Dedifferentiated amniotic fluid mesenchymal stem cell (primary cell): ENCODE results near the gene FLOT2.
"Not testable (repeated sequence)": the region's sequence is repeated elsewhere in the genome, so short reads cannot be mapped to it uniquely, and the experiment has no call there.

Experiments
- DNase-seq: peaks from one replicate; pipeline ENCODE4 v3.0.0-alpha.2; 2016; ENCODE audit errors: extremely low spot score

FLOT2 gene

DNA sequence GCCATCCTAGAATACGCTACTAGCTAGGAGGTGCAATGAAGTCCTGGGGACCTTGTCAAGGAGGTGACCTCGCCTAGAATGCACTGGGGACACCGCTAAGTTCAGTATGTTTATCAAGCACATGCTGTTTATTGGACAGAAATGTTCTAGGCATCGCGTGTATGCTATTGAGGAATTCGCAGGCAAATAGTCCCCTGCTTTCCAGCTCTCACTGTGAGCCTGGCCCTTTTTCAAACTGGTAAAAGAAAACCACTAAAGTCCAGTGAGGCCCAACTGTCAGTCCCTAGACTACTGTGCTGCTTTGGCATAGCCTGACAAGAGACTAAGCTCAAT lies 53.8 kb downstream of the FLOT2 start:
- DNase-seq, result no peak

DNA sequence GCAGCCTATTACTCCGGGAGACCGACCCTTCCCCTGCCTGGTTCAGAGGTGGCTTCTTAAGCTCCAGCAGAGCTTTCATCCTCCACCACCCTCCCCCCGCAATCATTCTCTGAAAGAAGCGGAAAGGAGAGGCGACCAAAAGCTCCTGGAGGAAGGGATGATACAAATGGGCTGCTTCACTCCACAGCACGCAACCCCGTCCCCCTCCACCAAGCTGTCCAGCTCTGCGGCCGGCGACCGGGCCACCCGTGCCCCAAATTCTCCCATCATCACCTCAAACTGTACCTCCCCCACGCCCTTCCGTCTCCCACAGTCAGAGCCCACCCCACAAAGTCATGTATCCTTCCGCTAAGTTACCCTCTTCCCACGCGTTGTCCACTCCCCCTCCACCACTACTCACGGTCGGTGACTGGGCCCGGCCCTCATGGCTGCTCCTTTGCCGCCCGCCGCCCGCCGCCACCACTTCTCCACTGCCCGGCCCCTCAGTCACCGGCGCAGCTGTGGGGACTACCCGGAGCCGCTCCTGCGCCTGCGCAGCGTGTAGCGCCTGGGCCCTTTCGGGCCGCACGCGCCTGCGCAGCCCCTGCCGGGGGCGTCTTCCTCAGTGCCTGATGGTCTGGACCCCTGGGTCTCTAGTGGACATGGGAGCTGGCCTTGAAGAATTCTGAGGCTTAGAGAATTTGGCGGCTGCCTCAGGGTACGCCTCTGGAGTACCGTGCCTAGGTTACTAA lies 55.1 kb downstream of the FLOT2 start, which contains the start of gene FAM222B:
Gene FAM222B, minus strand, starts transcription at position 509 of the 731 bp plus-strand sequence. CDS start 76,123 bp downstream, outside the sequence.
- DNase-seq, result peak; percentile 74

- DNase-seq, result no peak
These were observed 55.6 kb downstream of the FLOT2 start for GRCh38 chr17:28841901-28842281.

DNA sequence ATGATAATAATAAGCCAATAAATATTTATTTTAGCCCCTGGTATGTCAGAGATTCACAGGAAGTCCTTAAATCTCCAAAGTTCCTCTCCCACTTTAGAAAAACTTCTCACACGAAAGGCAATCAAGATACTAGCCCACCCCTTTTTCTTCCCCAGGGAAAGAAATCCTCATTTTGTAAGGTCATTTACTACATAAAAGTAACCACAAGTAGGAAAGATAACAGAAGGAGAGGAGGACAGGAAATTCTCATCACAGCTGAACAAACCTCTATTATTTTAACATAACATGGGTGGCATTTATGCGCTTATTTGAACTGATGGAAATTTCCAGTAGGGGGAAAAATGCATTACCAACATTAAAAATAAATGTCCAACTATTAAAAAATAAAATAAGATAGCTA lies 58.3 kb downstream of the FLOT2 start:
- DNase-seq, result no peak

DNA sequence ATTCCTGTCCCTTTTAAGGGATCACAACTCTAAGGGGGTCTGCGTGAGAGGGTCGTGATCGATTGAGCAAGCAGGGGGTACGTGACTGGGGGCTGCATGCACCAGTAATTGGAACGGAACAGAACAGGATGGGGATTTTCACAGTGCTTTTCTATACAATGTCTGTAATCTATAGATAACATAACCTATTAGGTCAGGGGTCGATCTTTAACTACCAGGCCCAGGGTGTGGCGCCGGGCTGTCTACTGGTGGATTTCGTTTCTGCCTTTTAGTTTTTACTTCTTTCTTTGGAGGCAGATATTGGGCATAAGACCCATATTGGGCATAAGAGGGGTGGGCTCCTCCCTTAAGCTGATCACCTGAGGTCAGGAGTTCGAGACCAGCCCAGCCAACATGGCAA lies 61.0 kb downstream of the FLOT2 start:
- not testable (repeated sequence) for DNase-seq

DNA sequence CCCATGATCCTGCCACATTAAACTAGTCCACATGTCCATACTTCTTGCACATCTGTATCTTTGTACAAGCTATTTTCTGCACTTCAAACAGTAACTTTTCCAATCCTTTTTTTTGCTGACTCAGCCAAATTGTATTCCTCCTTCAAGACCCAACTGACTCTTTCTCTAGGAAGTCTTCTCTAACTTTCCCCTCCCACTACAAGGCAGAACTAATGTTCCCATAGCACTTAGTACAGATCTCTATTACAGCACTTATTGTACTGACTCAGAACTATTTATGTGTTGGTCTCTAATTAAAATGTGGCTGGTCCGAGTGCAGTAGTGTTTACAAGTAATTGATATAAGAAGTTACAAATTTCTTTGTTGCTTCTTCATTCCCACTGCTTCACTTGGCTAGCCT lies 63.1 kb downstream of the FLOT2 start:
- no peak for DNase-seq
